ENCODE results near the gene PRRX2.
"Not testable (repeated sequence)": the region's sequence is repeated elsewhere in the genome, so short reads cannot be mapped to it uniquely, and the experiment has no call there.

The PRRX2 gene

GRCh38 chr9:129759319-129759718 lies 93.9 kb downstream of the PRRX2 start:
- Histone ChIP-seq H3K27me3 (no peaks in the 10 kb centered on the region), H3K36me3 (no peaks in the 10 kb centered on the region), H3K9me3 (no peaks in the 10 kb centered on the region), H3K4me3 (ENCODE audit: low read depth, low read length) (no peak overlapping the region), H3K4me1 (0 out of 2 replicates have a peak, but pooled peaks cover 3% of the 10 kb centered on the region)
- no peak for DNase-seq
- TF ChIP-seq CTCF (IDR thresholded peaks at IDR 0.05; ENCODE audit: low read depth, low read length): no peak

DNA sequence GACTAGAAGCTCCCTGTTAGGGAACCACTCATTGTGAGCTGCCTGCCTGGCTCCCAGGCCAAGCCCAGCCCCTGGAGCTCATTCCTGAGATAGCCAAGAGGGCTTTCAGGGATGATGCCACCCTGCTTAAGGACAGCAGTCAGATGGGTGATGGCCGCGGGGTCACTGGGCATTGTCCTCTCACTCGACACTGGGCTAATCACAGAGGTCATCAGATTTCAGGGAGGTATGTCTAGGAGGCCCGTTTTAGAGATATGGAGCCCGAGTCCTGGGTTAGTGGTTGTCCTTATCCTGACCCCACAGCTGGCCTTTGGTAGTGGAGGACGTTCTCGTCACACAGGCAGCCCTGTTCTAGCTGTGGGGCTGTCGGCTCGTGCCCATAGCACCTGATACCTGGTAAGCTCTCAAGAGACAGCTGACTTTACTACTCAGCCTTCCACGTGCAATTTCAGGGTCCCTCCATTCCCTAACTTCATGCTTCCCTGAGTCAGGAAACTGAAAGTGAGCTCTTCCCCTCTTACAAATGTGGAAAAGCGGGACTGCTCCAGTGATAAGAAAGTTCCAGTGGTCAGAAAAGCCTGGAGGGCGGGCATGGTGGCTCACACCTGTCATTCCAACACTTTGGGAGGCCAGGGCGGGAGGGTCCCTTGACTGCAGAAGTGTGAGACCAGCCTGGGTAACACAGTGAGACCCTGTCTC lies 94.5 kb downstream of the PRRX2 start:
- no peaks in the 10 kb centered on the region for H3K27me3 ChIP-seq
- H3K9me3 ChIP-seq: no peaks in the 10 kb centered on the region
- no peak for DNase-seq
- 0 out of 2 replicates have a peak, but pooled peaks cover 3% of the 10 kb centered on the region for H3K4me1 ChIP-seq
- H3K36me3 ChIP-seq: no peaks in the 10 kb centered on the region
- no peak for TF ChIP-seq CTCF (IDR thresholded peaks at IDR 0.05; ENCODE audit: low read depth, low read length)
- no peak overlapping the region for H3K4me3 ChIP-seq (ENCODE audit: low read depth, low read length)

GRCh38 chr9:129760784-129761183 lies 95.3 kb downstream of the PRRX2 start:
- not testable (repeated sequence) for H3K27me3 ChIP-seq; H3K9me3 ChIP-seq; H3K4me3 ChIP-seq (ENCODE audit: low read depth, low read length); DNase-seq; H3K4me1 ChIP-seq; H3K36me3 ChIP-seq

DNA sequence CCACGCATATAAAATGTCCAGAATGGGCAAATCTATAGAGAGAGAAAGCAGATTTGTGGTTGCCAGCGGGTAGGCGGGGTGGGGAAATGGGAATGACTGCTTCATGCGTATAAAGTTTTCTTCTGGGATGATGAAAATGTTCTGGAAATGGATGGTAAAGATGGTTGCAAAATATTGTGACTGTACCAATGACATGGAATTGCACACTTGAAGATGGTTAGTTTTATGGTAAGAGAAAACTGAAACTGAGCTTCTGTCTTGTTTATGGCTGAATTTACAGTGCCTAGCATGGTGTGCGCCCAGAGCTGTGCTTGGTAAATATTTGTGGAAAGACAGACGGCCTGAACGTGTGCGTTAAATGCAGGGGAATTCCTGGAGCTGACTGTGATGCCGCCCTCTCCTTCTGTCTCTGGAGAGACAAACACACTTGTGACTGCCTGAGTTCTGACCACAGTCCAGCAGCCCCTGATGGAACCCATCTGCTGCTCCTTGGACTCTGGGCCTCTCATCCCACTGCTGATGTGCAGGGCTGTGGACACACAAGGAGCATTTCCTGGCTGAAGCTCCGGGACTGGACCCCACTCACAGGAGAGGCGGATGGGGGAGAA lies 96.0 kb downstream of the PRRX2 start:
- no peak for TF ChIP-seq CTCF (IDR thresholded peaks at IDR 0.05; ENCODE audit: low read depth, low read length)
- H3K4me1 ChIP-seq: no peaks in the 10 kb centered on the region
- no peaks in the 10 kb centered on the region for H3K27me3 ChIP-seq
- H3K4me3 ChIP-seq (ENCODE audit: low read depth, low read length): no peak overlapping the region
- H3K9me3 ChIP-seq: no peaks in the 10 kb centered on the region
- no peak for DNase-seq
- H3K36me3 ChIP-seq: no peaks in the 10 kb centered on the region

- Histone ChIP-seq H3K4me3 (ENCODE audit: low read depth, low read length) (no peak overlapping the region), H3K4me1 (no peaks in the 10 kb centered on the region), H3K36me3 (no peaks in the 10 kb centered on the region), H3K9me3 (no peaks in the 10 kb centered on the region), H3K27me3 (no peaks in the 10 kb centered on the region)
- no peak for DNase-seq
- no peak for TF ChIP-seq CTCF (IDR thresholded peaks at IDR 0.05; ENCODE audit: low read depth, low read length)
Observed at GRCh38 chr9:129761901-129762369, 96.5 kb downstream of the PRRX2 start.

- not testable (repeated sequence) for DNase-seq; H3K4me3 ChIP-seq (ENCODE audit: low read depth, low read length); H3K36me3 ChIP-seq; H3K9me3 ChIP-seq; H3K27me3 ChIP-seq; H3K4me1 ChIP-seq
Observed at GRCh38 chr9:129762370-129762984, 97.0 kb downstream of the PRRX2 start.
